ENCODE measurements around the gene ENOPH1.

DNA sequence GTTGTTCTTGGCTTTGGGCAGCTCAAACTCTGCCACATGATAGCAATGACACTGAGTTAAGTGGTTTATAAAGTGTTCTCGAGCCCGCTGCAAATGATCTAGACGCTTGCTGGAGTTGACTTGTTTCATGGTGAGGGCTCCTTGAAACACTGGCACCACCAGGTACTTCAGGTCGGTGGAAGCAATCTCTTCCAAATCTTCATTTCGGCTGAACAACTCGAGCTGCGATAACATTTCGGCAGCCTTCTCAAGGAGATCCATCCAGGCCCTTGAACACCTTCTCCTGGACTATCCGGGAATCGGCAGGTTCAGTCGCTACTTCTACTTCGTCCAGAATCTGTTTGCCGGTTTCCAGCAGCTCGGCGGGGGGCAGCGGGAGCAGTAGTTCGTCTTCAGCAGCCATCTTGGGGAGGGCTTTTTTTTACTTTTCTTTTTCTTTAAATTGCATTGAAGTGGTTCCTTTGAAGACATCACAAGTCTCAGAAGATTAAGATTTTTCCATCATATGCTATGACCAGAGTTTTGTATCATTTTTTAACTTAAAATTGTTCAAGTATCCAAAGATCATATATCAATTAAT is 28.1 kb upstream of the ENOPH1 start:
- TF ChIP-seq EZH2 (IDR thresholded peaks at IDR 0.05) (no peak), POLR2AphosphoS5 (IDR thresholded peaks at IDR 0.05; ENCODE audit: borderline replicate concordance, low read depth, low read length) (no peak)

Data from SK-N-MC (cell line).